Occipital lobe (tissue), 2 donors: ENCODE data around the gene SLC66A2. TPM values are rescaled to one million over a fixed set of nuclear protein-coding genes. Genes with fewer than 3 reads are reported as not detected.

ENCODE experiments used
- DNase-seq: peaks from one replicate; lab custom pipeline; 2025; lab: John Stamatoyannopoulos, UW
- total RNA-seq: library from RNA; depleted of rRNA; stranded (reverse); fragments of >200 nt; gene quantifications from one replicate; pipeline ENCODE4 v1.2.3, GENCODE V29; 2014

Gene SLC66A2
- total RNA-seq, 1 donor from 2014 or later = 31.0 TPM

DNA sequence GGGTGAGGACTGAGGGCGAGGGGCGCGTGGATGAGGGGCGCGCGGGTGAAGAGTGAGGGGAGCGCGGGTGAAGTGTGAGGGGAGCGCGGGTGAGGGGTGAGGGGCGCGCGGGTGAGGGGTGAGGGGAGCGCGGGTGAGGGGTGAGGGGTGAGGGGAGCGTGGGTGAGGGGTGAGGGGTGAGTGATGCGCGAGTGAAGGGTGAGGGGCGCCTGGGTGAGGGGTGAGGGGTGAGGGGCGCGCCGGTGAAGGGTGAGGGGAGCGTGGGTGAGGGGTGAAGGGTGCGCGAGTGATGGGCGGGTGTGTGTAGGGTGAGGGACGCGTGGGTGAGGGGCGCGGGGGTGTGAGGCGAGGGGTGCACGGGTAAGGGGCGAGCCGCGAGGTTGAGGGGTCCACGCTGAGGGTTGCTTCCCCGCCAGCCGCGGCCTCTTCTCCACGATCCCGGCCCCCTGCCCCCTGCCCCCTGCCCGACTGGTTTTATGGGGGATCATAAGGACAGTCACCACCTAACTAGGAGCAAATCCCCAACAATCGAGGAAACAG lies 1.1 kb upstream of the SLC66A2 start:
- DNase-seq = no peak

DNA sequence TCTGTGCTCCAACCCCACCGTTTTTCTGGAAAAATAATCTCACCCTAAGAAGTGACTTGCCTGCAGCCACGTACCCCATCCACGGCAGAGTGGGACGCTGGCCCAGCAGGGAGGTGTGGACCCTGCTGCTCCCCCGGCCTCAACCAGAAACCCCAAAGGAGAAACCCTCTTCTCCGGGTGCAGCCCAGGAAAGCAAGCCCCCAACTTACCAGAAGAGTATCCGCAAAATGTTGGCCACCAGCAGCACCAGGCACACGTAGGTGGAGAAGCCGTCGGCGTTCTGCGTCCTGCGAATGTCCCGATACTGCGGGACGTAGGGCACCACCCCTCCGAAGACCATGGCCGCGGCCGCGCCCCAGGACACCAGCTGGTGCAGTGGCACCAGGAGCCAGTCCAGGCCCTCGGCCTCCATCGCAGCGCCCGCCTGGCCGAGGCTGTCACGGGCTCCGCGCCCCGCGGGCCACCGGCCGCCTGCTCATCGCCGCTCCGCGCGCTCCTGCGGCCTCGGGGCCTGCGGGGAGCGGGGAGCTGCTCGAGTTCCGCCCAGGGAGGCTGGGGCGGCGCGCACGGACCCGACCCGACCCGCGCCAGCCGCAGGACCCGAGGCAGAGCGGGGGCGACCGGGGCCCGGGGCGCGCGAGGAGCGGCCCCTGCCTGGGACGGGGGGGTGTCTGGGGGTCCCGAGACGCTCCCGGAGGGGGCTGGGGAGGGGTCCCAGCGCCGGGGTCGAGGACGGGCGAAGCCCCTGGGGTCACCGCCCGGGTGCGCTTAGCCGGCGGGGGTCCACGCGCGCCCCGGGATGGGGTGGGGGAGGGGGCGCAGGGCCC lies 725 bp downstream of the SLC66A2 start:
- DNase-seq = no peak

DNA sequence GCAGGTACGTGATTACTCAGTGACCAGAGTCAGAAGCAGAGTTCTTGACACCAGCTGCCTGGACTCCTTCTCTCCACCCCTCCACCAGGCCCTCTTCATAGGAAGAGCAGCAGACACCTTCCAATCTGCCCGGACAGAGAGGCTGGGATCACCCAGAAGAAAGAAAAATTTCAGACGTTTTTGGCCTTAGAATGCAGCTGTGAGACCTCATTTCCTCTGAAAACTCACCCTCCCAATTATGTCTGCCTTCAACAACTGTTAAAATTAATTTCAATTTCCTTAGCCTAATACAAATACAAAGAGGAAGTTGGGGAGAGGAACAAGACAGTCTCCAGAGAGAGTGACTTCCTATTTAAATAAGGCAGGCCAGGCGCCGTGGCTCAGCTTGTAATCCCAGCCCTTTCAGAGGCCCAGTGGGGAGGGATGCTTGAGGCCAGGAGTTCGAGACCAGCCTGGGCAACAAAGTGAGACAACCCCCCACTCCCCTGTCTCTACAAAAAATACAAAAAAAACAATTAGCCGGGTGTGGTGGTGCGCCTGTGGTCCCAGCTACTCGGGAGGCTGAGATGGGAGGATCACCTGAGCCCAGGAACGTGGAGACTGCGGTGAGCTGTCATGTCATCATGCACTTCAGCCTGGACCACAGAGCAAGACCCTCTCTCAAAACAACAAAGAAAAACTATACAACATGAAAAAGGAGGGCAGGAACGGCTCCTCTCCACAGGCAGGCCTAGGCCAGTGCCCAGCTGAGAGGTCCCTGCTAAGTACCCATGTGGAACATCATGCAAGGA lies 1.6 kb downstream of the SLC66A2 start:
- no peak for DNase-seq

DNA sequence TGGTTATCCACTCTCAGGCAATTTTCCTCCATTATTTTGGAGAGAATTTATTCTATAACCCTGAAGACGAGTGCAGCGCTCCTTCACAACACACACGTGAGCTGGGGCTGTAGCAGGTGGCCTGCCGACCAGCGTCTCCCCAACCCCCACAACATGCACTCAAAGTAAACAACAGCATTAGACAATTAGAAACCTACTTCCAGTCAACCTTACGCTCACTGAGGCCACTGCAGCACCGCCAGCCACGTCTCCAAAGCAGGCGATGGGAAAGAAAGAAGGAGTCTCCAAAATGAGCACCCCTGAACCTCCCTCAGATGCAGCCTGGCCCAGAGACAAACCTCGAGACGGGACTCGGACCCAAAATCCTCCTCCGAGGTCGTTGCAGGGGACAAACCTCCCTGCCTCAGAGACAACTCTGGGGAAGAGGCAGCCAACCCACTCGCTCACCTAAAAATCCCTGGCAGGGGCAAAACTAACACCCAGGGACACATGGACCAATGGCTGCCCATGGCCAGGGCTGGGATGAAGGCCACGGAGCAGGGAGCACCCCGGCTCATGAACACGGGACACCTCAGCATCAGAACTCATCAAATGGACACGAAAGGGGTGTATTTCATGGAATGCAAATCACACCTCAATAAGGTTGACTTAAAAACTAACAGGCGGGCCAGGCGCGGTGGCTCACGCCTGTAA lies 2.6 kb downstream of the SLC66A2 start:
- no peak for DNase-seq

DNA sequence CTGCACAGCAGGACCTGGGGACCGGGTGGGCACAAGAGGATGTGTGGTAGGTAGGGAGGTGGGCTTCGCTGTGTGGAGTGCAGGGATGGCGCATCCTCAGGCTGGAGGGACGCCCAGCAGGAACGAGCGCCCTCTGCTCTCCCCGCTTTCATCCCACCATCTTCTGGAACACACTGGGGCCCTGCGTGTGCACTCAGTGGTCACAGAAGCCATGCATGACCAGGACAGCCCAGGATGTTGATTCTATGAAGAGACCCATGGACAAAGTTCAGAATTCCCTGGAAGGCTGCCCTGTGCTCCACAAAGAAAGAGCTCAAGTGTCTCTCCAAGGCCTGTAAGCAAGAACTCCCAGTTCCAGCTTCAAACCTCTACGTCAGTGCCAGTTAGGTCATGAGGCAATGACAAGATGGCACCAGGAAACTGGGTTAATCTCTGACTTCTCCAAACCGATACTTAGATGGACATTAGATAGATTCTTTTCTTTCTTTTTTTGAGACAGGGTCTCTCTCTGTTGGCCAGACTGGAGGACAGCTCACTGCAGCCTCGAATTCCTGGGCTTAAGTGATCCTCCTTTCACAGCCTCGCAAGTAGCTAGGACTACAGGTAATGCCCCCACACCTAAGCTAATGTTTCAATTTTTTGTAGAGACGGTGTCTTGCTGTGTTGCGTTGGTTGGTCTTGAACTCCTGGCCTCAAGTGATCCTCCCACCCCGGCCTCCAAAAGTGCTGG lies 3.4 kb downstream of the SLC66A2 start:
- DNase-seq = no peak

DNA sequence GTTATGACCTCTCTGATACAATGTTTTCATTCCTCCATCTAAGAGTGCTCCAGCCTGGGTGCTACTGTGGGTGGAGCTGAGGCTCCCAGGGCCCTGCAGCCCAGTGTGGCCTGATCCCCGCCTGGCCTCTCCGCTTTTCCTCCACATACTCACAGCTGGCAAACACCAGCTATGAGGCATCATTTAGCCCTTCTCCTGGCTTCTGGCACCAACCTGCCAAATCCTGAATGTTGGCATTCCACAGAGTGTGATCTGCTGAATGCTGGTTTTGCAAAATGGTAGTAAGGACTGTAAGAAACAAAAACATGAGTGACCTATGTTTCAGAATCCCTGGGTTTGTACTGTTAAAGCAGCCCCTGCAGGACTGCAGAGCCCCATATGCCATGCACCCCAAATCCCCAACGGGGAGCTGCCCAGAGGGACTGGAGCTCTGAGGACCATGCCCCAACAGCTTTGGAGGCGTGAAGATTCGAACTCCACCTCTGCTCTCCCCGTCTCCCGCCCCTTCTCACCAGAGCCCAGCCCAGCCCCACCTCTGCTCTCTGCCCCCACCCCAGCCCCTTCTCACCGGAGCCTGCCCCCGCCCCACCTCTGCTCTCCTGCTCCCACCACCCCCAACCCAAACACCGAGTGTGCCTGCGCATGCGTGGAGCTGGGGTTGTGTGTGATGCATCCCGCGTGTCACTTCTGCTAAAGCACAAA lies 4.2 kb downstream of the SLC66A2 start:
- no peak for DNase-seq

DNA sequence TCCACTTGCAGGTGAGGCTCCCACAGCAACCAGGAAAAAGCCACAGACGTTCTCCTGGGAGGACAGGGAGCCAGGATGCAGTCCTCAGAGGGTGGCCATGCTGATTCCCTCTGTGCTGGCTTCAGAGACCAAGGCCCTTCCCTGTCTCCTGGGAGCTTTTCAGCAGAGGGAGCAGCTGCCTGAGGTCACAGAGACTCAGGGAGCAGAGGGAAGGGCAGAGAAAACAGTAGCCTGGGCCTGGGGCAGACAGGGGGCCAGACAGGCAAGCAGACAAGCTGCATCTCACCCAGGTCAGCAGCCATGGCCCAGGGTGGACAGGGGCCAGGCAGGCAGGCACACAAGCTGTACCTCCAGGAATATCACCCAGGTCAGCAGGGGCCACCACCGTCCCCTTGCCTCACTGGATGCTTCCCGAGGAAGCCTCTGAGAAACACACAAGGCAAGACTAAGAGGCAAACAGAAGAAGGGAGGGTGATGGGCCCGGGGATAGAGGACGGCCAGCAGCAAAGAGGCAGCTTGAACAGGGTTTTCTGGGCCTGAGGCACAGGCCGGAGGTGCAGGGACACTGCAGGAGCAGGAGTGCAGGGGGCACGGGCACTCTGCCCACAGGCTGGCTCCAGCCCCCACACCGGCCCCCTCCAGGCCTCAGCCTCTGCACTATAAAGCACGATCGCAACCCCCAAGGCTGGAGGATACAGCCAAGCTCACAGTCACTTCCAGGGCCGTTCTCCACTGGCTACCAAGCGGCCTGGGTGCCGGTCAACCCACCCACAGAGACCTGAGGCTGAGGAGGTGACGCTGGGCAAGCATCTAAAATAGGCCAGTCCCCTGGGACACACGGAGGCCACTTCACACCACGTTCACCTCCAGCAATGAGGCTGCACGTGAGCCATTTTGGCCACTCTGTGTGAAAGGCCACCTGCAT lies 6.1 kb downstream of the SLC66A2 start:
- no peak for DNase-seq

DNA sequence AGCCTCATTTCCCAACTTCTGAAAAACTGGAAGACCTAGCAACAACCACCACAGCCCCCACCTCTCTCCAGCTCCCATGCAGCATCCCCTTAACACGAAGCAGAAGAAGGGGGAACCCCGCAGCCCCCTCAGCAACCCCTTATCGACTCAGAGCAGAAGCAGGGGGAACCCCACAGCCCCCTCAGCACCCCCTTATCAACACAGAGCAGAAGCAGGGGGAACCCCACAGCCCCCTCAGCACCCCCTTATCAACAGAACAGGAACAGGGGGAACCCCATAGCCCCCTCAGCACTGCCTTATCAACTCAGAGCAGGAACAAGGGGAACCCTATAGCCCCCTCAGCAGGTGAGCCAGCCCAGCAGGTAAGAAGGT lies 6.7 kb downstream of the SLC66A2 start:
- DNase-seq = no peak

DNA sequence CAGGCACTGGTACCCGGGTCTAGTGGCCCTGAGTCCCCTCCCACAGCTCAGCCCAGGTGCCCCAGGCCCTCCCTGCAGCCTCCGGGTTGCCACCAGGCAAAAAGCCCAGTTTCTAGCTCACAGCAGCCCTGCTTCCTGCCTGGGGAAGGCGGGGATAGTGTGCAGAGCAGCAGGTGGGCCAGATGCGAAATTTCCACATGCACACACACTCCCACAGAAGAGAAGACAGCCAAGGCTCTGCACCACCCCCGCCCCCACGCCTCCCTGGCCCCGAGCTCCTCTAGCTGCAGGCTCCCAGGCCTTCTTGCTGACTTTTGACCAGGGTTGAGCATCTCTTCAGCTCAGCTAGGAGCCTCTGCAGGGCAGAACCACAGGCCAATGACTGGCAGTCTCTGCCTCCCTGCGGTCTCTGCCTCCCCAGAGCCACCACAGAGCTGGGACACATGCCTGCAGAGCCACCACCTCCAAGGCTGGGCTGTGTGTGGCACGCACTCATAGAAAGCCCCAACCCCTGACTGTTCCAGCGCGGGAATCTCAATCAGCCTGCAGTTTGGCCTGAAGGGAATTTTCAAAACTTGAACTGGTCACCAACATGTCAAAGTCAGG lies 7.2 kb downstream of the SLC66A2 start:
- peak; percentile 31 for DNase-seq

DNA sequence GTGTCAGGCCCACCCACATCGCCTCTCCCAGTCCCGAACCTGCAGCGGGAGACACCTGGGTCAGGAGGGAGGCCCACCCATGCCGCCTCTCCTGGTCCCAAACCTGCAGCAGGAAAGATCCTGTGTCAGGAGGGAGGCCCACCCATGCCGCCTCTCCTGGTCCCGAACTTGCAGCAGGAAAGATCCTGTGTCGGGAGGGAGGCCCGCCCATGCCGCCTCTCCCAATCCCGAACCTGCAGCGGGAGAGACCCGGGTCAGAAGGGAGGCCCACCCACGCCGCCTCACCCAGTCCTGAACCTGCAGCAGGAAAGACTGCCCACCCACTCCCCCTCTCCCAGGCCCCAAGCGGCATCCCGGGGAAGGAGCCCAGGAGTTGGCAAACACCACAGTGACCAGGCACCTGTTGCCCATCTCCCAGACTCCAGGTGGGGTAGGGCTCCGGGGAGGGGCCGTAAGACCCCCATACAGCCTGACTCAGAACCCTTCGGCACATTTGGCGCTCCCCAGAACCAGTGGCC lies 7.8 kb downstream of the SLC66A2 start:
- no peak for DNase-seq

DNA sequence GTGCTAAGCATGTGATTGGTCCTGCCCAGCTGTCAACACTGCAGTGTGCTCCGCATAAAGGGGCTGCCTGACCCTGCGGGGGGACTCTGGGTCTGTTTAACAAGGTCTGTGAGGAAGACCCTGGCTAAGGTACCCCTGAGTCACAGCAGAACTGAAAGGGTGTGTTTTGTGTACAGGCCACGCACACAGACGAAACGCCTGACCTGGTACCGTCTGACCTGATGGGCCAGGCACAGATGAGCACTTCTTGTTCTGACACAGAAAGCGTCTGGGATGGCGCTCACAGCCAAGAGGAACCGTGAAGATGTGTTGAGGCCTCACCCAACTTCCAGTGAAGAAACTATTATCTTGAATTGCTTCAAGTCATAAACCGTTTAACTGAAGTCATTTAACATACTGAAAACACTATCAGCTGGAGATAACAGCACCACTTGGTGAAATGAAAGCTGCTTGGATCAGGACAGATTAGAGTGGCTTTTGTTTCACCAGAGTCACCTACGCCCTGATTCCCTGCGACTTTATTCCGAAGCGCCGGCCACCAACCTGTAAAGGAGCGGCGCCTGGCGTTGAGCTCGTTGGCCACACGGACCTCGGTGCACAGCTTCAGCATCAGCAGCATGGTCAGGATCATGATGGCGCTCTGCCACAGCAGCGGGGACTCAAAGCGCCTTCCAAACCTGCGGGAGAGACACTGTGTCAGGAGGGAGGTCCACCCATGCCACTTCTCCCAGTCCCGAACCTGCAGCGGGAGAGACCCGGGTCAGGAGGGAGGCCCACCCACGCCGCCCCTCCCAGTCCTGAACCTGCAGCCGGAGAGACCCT lies 8.5 kb downstream of the SLC66A2 start:
- no peak for DNase-seq

DNA sequence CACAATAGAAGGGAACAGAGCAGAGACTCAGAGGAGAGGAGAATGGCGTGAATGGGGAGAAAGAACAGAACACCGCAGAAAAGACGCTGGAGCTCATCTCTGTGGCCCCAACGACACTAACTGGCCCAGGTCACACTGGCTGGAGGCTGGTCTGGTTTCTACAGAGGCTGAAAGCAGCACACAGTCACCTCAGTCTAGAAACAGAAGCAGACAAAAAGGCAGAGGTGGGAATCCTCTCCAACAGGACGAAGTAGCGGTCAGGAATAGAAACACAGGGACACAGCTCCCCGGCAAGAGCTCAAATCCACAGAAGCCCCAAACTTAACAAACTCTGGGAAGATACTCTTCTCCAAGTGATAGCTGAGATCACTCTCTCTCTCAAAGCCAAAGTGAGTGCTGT lies 9.2 kb downstream of the SLC66A2 start:
- no peak for DNase-seq

DNA sequence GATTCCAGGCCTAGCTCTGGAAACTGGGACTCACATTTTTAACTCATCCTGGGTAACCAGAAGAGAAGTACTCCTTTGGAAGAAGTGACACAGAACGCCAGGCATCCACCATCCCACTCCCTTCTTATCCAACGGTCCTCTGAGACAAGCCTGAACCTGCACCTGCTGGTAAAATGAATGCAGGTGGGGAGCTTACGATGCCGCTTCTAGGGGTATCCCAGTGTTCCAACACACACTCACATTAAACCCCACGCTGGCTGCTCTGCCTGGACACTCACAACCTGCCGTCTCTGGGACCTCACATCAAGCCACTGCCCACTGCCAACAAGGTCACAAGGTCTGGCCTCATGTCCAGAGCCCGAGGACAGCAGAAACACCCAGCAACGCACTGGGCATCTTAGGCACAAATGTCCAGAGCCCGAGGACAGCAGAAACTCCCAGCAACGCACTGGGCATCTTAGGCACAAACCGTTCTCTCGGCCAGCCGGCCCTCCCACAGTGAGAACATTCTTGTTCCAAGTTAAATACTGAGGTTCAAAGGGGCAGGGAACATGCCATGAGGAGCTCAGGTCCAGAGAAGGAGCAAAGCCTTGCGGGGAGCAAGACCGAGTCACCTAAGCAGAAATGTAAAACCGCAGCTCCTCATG lies 9.9 kb downstream of the SLC66A2 start:
- DNase-seq = no peak

DNA sequence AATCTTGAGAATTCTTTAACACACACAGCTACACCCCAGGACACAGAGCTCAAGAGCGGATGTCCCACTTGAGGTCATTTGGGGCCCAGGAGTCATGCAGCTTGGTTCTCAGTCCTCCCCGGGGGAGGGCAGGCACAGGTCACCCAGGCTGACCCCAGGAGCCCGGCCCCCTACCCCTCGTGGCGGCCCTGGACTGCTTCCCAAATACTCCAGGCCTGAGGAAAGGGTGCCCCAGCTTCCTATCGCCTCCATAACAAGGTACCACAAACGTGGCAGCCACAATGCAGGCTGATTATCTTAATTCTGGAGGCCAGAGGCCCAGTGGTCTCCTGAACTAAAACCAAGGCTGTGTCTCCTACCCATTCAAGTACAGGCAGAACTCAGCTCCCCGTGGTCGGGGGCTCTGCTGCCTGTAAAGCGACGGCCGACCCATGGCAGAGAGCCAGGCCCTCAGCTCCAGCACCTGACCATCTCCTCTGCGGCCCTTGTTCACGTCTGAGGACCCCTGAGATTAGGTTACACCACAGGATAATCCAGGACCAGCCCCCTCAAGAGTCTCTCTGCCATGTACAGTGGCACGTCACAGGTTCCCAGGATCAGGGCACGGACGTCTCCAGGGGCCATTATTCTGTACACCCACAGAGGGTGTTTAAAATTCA lies 10.5 kb downstream of the SLC66A2 start:
- DNase-seq = no peak

DNA sequence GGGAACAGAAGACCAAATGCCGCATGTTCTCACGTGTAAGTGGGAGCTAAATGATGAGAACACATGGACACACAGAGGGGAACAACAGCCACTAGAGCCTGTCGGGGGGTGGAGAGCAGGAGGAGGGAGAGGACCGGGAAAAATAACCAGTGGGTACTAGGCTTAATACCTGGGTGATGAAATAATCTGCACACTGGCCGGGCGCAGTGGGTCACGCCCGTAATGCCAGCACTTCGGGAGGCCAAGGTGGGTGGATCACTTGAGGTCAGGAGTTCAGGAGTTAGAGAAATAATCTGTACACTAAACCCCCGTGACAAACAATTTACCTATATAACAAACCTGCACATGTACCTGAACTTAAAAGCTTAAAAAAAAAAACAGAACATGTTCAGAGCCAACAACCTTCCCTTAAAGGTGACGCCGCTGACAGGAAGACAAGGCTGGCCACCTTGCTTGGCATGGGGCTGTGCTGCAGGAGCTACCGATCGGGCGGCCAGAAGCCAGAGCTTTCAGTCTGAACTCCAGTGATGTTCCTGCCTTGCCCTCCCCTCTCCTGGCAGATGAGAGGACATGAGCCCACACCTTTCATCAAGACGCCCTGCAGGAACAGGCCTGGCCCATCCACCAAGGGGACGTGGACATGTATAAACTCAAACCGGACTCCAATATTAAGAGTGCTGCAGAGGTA lies 11.2 kb downstream of the SLC66A2 start:
- no peak for DNase-seq

DNA sequence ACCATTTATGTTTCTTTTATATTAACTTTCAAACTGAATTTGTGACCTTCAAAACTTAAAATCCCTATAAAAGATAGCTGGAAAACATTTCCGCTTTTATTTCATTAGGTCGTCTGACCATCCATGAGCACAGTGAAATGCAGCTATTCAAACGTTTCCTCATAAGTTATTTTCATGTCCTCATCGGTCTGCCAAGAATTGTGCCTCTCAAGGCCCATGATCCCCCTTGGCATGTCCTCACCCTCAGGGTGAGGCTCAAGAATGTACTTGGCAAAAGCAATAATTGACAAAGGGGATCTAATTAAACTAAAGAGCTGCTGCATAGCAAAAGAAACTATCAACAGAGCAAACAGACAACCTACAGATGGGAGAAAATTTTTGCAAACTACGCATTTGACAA lies 12.4 kb downstream of the SLC66A2 start:
- DNase-seq = no peak
